Measurements from ENCODE around the gene ZNF302. TPM values are rescaled to one million over a fixed set of nuclear protein-coding genes. Genes with fewer than 3 reads are reported as not detected.
A peak's percentile ranks its signal among the peaks of the same experiment; 100 is the strongest.
"Not testable (repeated sequence)": the region's sequence is repeated elsewhere in the genome, so short reads cannot be mapped to it uniquely, and the experiment has no call there.

The ZNF302 gene
- total RNA-seq, 1 donor from 2014 or later, result 74.5 TPM

- Histone ChIP-seq H3K9me3 (ENCODE audit: low read depth) (no peaks in the 10 kb centered on the region), H3K27me3 (no peaks in the 10 kb centered on the region), H3K27ac (no peak overlapping the region), H3K9ac (no peak overlapping the region), H3K4me1 (peaks cover 4% of the 10 kb centered on the region), H3F3A (ENCODE audit: low read depth) (no peaks in the 10 kb centered on the region), H3K79me2 (ENCODE audit: low read depth) (no peaks in the 10 kb centered on the region), H3K4me3 (no peak overlapping the region), H2AFZ (replicated peaks) (no peak overlapping the region), H4K20me1 (ENCODE audit: low read depth) (no peaks in the 10 kb centered on the region), H3K36me3 (no peaks in the 10 kb centered on the region), H3K4me2 (peak overlapping the region; percentile 13)
- H3K9me3 Mint-ChIP-seq, result peaks cover 2% of the 10 kb centered on the region
- H3K27ac Mint-ChIP-seq, result no peak overlapping the region
- peaks cover 2% of the 10 kb centered on the region for H3K36me3 Mint-ChIP-seq
- no peak overlapping the region for H3K4me3 Mint-ChIP-seq
- TF ChIP-seq CTCF (IDR thresholded peaks at IDR 0.05) (no peak), EZH2 (IDR thresholded peaks at IDR 0.05) (no peak), EZH2phosphoT487 (IDR thresholded peaks at IDR 0.05) (no peak)
- H3K4me1 Mint-ChIP-seq, result no peaks in the 10 kb centered on the region
- peaks cover 2% of the 10 kb centered on the region for H3K27me3 Mint-ChIP-seq (ENCODE audit: insufficient read depth, low read depth)
- DNase-seq (ENCODE audit: low spot score), result no peak
Measured at GRCh38 chr19:34667349-34668076, 10.0 kb upstream of the ZNF302 start.

GRCh38 chr19:34668077-34668689, 9.3 kb upstream of the ZNF302 start:
- not testable (repeated sequence) for H3K36me3 Mint-ChIP-seq; H4K20me1 ChIP-seq (ENCODE audit: low read depth); H3K4me2 ChIP-seq; H3K27ac ChIP-seq; H3K4me1 ChIP-seq; H3K9me3 ChIP-seq (ENCODE audit: low read depth); H3K4me1 Mint-ChIP-seq; DNase-seq (ENCODE audit: low spot score); H3K9me3 Mint-ChIP-seq; H3K27ac Mint-ChIP-seq; H3K4me3 Mint-ChIP-seq; H3K27me3 ChIP-seq; H3K9ac ChIP-seq; H3K27me3 Mint-ChIP-seq (ENCODE audit: insufficient read depth, low read depth); H3F3A ChIP-seq (ENCODE audit: low read depth); H3K36me3 ChIP-seq; H2AFZ ChIP-seq (replicated peaks); H3K4me3 ChIP-seq; H3K79me2 ChIP-seq (ENCODE audit: low read depth)

- H3K4me3 Mint-ChIP-seq; H3K4me2 ChIP-seq; H3K4me1 ChIP-seq; H3K79me2 ChIP-seq (ENCODE audit: low read depth); DNase-seq (ENCODE audit: low spot score); H3K9me3 ChIP-seq (ENCODE audit: low read depth); H3F3A ChIP-seq (ENCODE audit: low read depth); H3K27me3 ChIP-seq; H3K4me3 ChIP-seq; H3K27ac Mint-ChIP-seq; H3K27ac ChIP-seq; H3K9me3 Mint-ChIP-seq; H3K4me1 Mint-ChIP-seq; H2AFZ ChIP-seq (replicated peaks); H3K27me3 Mint-ChIP-seq (ENCODE audit: insufficient read depth, low read depth); H3K36me3 Mint-ChIP-seq; H4K20me1 ChIP-seq (ENCODE audit: low read depth); H3K36me3 ChIP-seq; H3K9ac ChIP-seq: not testable (repeated sequence)
Measured at GRCh38 chr19:34668690-34669089, 8.8 kb upstream of the ZNF302 start.

- peaks cover 2% of the 10 kb centered on the region for H3K9me3 Mint-ChIP-seq
- Histone ChIP-seq H3K36me3 (no peaks in the 10 kb centered on the region), H3K27me3 (peaks cover 12% of the 10 kb centered on the region), H2AFZ (replicated peaks) (no peak overlapping the region), H3K79me2 (ENCODE audit: low read depth) (no peaks in the 10 kb centered on the region), H3K4me1 (peaks cover 4% of the 10 kb centered on the region), H3K27ac (no peak overlapping the region), H3K9me3 (ENCODE audit: low read depth) (no peaks in the 10 kb centered on the region), H3K9ac (no peak overlapping the region), H3F3A (ENCODE audit: low read depth) (no peaks in the 10 kb centered on the region), H3K4me3 (no peak overlapping the region), H3K4me2 (no peak overlapping the region), H4K20me1 (ENCODE audit: low read depth) (no peaks in the 10 kb centered on the region)
- peaks cover 2% of the 10 kb centered on the region for H3K27me3 Mint-ChIP-seq (ENCODE audit: insufficient read depth, low read depth)
- no peaks in the 10 kb centered on the region for H3K4me1 Mint-ChIP-seq
- no peak for DNase-seq (ENCODE audit: low spot score)
- no peak overlapping the region for H3K4me3 Mint-ChIP-seq
- no peak overlapping the region for H3K27ac Mint-ChIP-seq
- H3K36me3 Mint-ChIP-seq, result peaks cover 2% of the 10 kb centered on the region
- TF ChIP-seq CTCF (IDR thresholded peaks at IDR 0.05) (no peak), EZH2 (IDR thresholded peaks at IDR 0.05) (no peak), EZH2phosphoT487 (IDR thresholded peaks at IDR 0.05) (no peak)
Measured at GRCh38 chr19:34669305-34669704, 8.2 kb upstream of the ZNF302 start.
